Measurements from ENCODE around the gene LPCAT2.

GRCh38 chr16:55499951-55500529, 8.8 kb upstream of the LPCAT2 start:
- no peak for TF ChIP-seq TEAD4 (IDR thresholded peaks at IDR 0.05)
- no peak for TF ChIP-seq FOXM1 (IDR thresholded peaks at IDR 0.05; ENCODE audit: borderline replicate concordance, low read depth)
- TF ChIP-seq YY1 (IDR thresholded peaks at IDR 0.05; ENCODE audit: low read depth): no peak
- no peak for TF ChIP-seq TCF12 (IDR thresholded peaks at IDR 0.05; ENCODE audit: low read depth)
- TF ChIP-seq EGR1 (IDR thresholded peaks at IDR 0.05): no peak
- TF ChIP-seq NFIC (IDR thresholded peaks at IDR 0.05): no peak
- TF ChIP-seq EP300 (IDR thresholded peaks at IDR 0.05; ENCODE audit: borderline replicate concordance): no peak
- TF ChIP-seq REST (IDR thresholded peaks at IDR 0.05; ENCODE audit: low read depth): no peak
- TF ChIP-seq CEBPB (IDR thresholded peaks at IDR 0.05): no peak
